ENCODE data around the gene SRPRB. TPM values are rescaled to one million over a fixed set of nuclear protein-coding genes. Genes with fewer than 3 reads are reported as not detected.
"Not testable (repeated sequence)": the region's sequence is repeated elsewhere in the genome, so short reads cannot be mapped to it uniquely, and the experiment has no call there.

Gene SRPRB
- total and polyA plus RNA-seq, 9 donors = 30.9 to 45.5 (median 36.5) TPM

- Histone ChIP-seq H3K4me1 (ENCODE audit: control insufficient read depth, insufficient read depth, low read length) (no peaks in the 10 kb centered on the region), H3K27me3 (ENCODE audit: control insufficient read depth, insufficient read depth, low read length) (no peaks in the 10 kb centered on the region), H3K4me3 (ENCODE audit: low read length) (no peak overlapping the region), H3K27ac (ENCODE audit: low read length) (no peak overlapping the region), H3K9me3 (replicated peaks; ENCODE audit: control insufficient read depth, low read depth, low read length) (no peaks in the 10 kb centered on the region), H3K36me3 (ENCODE audit: control insufficient read depth, insufficient read depth, low read length) (no peaks in the 10 kb centered on the region)
- DNase-seq = no peak
- 70% methylated on average over 6 of the region's 8 CpGs for WGBS (ENCODE audit: insufficient coverage)
Observed at GRCh38 chr3:133777807-133778568, 27.6 kb upstream of the SRPRB start.

- Histone ChIP-seq H3K36me3 (ENCODE audit: control insufficient read depth, insufficient read depth, low read length) (no peaks in the 10 kb centered on the region), H3K27me3 (ENCODE audit: control insufficient read depth, insufficient read depth, low read length) (no peaks in the 10 kb centered on the region), H3K27ac (ENCODE audit: low read length) (no peak overlapping the region), H3K4me3 (ENCODE audit: low read length) (no peak overlapping the region), H3K4me1 (ENCODE audit: control insufficient read depth, insufficient read depth, low read length) (no peaks in the 10 kb centered on the region), H3K9me3 (replicated peaks; ENCODE audit: control insufficient read depth, low read depth, low read length) (no peaks in the 10 kb centered on the region)
- WGBS (ENCODE audit: insufficient coverage) = 56% methylated on average over 2 of the region's 4 CpGs
- DNase-seq = no peak
Observed at GRCh38 chr3:133779626-133780203, 25.9 kb upstream of the SRPRB start.

GRCh38 chr3:133780756-133781155 lies 24.9 kb upstream of the SRPRB start:
- not testable (repeated sequence) for H3K4me1 ChIP-seq (ENCODE audit: control insufficient read depth, insufficient read depth, low read length); H3K27me3 ChIP-seq (ENCODE audit: control insufficient read depth, insufficient read depth, low read length); H3K27ac ChIP-seq (ENCODE audit: low read length); H3K4me3 ChIP-seq (ENCODE audit: low read length); H3K36me3 ChIP-seq (ENCODE audit: control insufficient read depth, insufficient read depth, low read length); H3K9me3 ChIP-seq (replicated peaks; ENCODE audit: control insufficient read depth, low read depth, low read length); DNase-seq
- WGBS (ENCODE audit: insufficient coverage) = 68% methylated on average over 4 of the region's 6 CpGs

- Histone ChIP-seq H3K4me3 (ENCODE audit: low read length) (no peak overlapping the region), H3K27me3 (ENCODE audit: control insufficient read depth, insufficient read depth, low read length) (no peaks in the 10 kb centered on the region), H3K9me3 (replicated peaks; ENCODE audit: control insufficient read depth, low read depth, low read length) (no peaks in the 10 kb centered on the region), H3K27ac (ENCODE audit: low read length) (no peak overlapping the region), H3K36me3 (ENCODE audit: control insufficient read depth, insufficient read depth, low read length) (no peaks in the 10 kb centered on the region), H3K4me1 (ENCODE audit: control insufficient read depth, insufficient read depth, low read length) (no peaks in the 10 kb centered on the region)
- DNase-seq = no peak
Observed at GRCh38 chr3:133781570-133781969, 24.0 kb upstream of the SRPRB start.

- H3K27ac ChIP-seq (ENCODE audit: low read length) = no peak overlapping the region
- no peaks in the 10 kb centered on the region for H3K27me3 ChIP-seq (ENCODE audit: control insufficient read depth, insufficient read depth, low read length)
- H3K9me3 ChIP-seq (replicated peaks; ENCODE audit: control insufficient read depth, low read depth, low read length) = no peaks in the 10 kb centered on the region
- no peaks in the 10 kb centered on the region for H3K36me3 ChIP-seq (ENCODE audit: control insufficient read depth, insufficient read depth, low read length)
- DNase-seq = no peak
- WGBS (ENCODE audit: insufficient coverage) = no CpG with 5 or more reads among the region's 2 CpGs
- no peaks in the 10 kb centered on the region for H3K4me1 ChIP-seq (ENCODE audit: control insufficient read depth, insufficient read depth, low read length)
- no peak overlapping the region for H3K4me3 ChIP-seq (ENCODE audit: low read length)
Observed at GRCh38 chr3:133782454-133782853, 23.2 kb upstream of the SRPRB start.

- Histone ChIP-seq H3K4me3 (ENCODE audit: low read length) (no peak overlapping the region), H3K36me3 (ENCODE audit: control insufficient read depth, insufficient read depth, low read length) (no peaks in the 10 kb centered on the region), H3K9me3 (replicated peaks; ENCODE audit: control insufficient read depth, low read depth, low read length) (no peaks in the 10 kb centered on the region), H3K4me1 (ENCODE audit: control insufficient read depth, insufficient read depth, low read length) (no peaks in the 10 kb centered on the region), H3K27me3 (ENCODE audit: control insufficient read depth, insufficient read depth, low read length) (no peaks in the 10 kb centered on the region), H3K27ac (ENCODE audit: low read length) (no peak overlapping the region)
- DNase-seq = no peak
- WGBS (ENCODE audit: insufficient coverage) = 51% methylated on average over 32 of the region's 32 CpGs
Observed at GRCh38 chr3:133783762-133784161, 21.9 kb upstream of the SRPRB start.

- no peak overlapping the region for H3K27ac ChIP-seq (ENCODE audit: low read length)
- peaks cover 12% of the 10 kb centered on the region for H3K9me3 ChIP-seq (replicated peaks; ENCODE audit: control insufficient read depth, low read depth, low read length)
- H3K27me3 ChIP-seq (ENCODE audit: control insufficient read depth, insufficient read depth, low read length) = no peaks in the 10 kb centered on the region
- no peaks in the 10 kb centered on the region for H3K4me1 ChIP-seq (ENCODE audit: control insufficient read depth, insufficient read depth, low read length)
- no peaks in the 10 kb centered on the region for H3K36me3 ChIP-seq (ENCODE audit: control insufficient read depth, insufficient read depth, low read length)
- WGBS (ENCODE audit: insufficient coverage) = 40% methylated on average over 1 of the region's 2 CpGs
- no peak for DNase-seq
- no peak overlapping the region for H3K4me3 ChIP-seq (ENCODE audit: low read length)
Observed at GRCh38 chr3:133788024-133788423, 17.6 kb upstream of the SRPRB start.

GRCh38 chr3:133792171-133792763 lies 13.3 kb upstream of the SRPRB start:
- Histone ChIP-seq H3K9me3 (replicated peaks; ENCODE audit: control insufficient read depth, low read depth, low read length) (peaks cover 12% of the 10 kb centered on the region), H3K4me3 (ENCODE audit: low read length) (no peak overlapping the region), H3K27ac (ENCODE audit: low read length) (no peak overlapping the region), H3K36me3 (ENCODE audit: control insufficient read depth, insufficient read depth, low read length) (no peaks in the 10 kb centered on the region), H3K4me1 (ENCODE audit: control insufficient read depth, insufficient read depth, low read length) (no peaks in the 10 kb centered on the region), H3K27me3 (ENCODE audit: control insufficient read depth, insufficient read depth, low read length) (no peaks in the 10 kb centered on the region)
- no peak for DNase-seq
- 0% methylated on average over 1 of the region's 9 CpGs for WGBS (ENCODE audit: insufficient coverage)

- H3K27ac ChIP-seq (ENCODE audit: low read length) = no peak overlapping the region
- DNase-seq = no peak
- H3K4me3 ChIP-seq (ENCODE audit: low read length) = no peak overlapping the region
- H3K4me1 ChIP-seq (ENCODE audit: control insufficient read depth, insufficient read depth, low read length) = peaks cover 2% of the 10 kb centered on the region
- H3K27me3 ChIP-seq (ENCODE audit: control insufficient read depth, insufficient read depth, low read length) = peaks cover 5% of the 10 kb centered on the region
- H3K36me3 ChIP-seq (ENCODE audit: control insufficient read depth, insufficient read depth, low read length) = no peaks in the 10 kb centered on the region
- no peaks in the 10 kb centered on the region for H3K9me3 ChIP-seq (replicated peaks; ENCODE audit: control insufficient read depth, low read depth, low read length)
- WGBS (ENCODE audit: insufficient coverage) = 83% methylated on average over 3 of the region's 3 CpGs
Observed at GRCh38 chr3:133797396-133798105, 8.1 kb upstream of the SRPRB start.
